NCI-H510A treated with DMSO at 0.1 percent for 48 hours (cell line): ENCODE results near the gene MKI67.
"Not testable (repeated sequence)": the region's sequence is repeated elsewhere in the genome, so short reads cannot be mapped to it uniquely, and the experiment has no call there.

Source experiments
- DNase-seq: peaks from one replicate; lab custom pipeline; 2025; lab: John Stamatoyannopoulos, UW

Gene MKI67

GRCh38 chr10:128103229-128103714 is 23.0 kb downstream of the MKI67 start:
- DNase-seq, result no peak

DNA sequence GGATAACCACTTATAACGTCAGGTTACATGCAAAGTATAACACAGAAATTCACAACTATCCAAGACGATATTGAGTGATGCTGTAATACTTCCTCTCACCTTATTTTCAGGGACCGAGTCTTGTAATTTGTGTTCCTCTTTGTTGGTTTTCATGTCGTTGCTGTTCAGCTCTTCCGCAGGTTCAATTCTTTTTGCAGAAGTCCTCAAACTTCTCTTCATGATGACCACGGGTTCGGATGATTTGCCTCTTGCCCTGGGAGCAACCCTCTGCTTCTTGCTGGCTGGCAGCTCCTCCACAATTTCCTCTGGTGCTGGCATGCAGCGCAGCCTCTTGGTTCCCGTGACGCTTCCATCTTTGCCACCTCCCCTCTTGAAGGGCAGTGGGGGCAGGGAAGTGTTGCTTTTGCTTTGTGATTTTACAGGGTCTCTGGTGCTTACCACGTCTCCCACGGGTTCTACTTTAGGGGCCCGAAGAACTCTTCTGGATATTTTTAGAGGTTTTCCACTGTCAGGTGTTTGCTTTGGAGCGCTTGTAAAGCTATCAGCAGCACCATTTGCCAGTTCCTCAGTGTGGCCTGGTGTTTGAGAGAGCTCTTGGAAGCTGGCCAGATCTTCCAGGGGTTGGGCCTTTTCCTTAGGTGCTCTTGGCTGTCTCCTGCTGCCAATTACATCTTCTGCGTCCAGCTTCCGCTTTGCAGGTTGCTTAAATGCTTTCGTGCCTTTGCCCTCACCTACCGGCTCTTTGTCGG is 23.6 kb downstream of the MKI67 start:
- no peak for DNase-seq

DNA sequence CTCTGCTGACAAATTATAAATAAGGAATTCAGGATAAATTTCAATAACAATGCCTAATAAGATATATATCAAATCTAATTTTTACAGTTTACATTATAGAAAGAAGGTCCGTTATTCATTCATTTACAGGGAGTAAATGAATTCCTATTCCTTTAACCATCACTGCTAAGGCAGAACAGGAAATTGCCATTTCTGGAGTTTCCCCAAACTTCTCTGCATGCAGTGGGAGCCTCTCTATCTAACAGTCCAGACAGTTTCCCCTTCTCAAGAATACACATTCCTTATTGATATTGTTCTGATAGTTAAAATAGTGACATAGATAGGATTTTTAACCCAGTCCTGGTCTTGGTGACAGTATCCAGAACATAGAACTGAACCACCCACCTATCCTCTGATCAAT is 24.3 kb downstream of the MKI67 start:
- DNase-seq, result no peak

DNA sequence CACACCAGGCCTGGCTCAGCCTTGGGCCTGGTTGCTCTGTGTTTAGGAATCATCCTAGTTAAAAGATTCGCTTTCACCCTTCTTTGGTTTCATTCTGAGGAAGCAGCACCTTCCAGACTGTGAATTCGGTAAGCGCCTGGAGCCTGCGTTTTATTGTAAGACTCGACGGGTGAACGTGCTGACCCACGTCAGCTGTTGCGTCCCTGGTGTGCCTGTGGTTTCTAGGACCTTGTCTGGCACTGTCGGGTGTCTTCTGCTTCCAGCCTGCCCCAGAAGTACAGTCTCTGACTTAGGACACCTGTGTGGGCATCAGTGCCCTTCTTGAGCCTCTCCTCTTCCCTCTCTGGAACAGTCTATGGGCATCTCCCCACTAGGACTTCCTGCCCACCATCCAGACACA is 26.3 kb downstream of the MKI67 start:
- DNase-seq, result no peak

DNA sequence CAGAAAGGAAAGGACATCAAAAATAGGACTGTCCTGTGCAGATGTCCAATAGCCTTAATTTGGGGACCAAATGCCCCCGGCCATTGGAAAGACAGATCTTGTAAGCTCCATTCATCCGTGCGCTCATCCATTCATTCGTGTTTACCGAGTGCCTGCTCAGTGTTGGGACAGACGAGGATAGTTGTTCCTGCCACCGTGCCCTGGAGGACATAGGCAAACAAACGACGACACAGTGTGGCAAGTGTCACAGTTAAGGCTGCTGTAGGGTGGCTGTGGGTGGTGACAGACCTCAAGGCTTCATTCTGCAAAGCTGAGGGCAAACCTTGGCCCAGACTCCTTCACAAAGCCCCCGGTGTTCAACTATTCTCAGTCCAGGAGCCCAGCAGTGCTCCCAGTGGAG is 27.6 kb downstream of the MKI67 start:
- DNase-seq, result peak; percentile 13

- DNase-seq, result no peak
Observed at GRCh38 chr10:128097783-128098182, 28.4 kb downstream of the MKI67 start.

GRCh38 chr10:128096486-128097199 is 29.6 kb downstream of the MKI67 start:
- no peak for DNase-seq

GRCh38 chr10:128095753-128096469 is 30.3 kb downstream of the MKI67 start:
- no peak for DNase-seq

GRCh38 chr10:128095027-128095752 is 31.0 kb downstream of the MKI67 start:
- no peak for DNase-seq

DNA sequence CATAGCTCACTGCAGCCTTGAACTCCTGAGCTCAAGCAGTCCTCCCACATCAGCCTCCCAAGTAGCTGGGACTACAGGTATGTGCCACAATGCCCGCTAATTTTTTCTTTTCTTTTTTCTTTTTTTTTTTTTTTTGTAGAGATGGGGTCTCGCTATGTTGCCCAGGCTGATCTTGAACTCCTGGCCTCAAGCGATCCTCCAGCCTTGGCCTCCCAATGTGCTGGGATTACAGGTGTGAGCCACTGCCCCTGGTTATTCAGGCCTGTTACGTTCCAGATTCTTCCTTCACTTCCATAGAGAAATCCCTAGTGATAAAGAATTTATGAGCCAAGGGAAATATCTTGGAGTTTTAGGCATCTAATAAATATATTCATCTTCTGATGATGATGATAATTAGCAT is 31.6 kb downstream of the MKI67 start:
- DNase-seq, result not testable (repeated sequence)

GRCh38 chr10:128092454-128092853 is 33.8 kb downstream of the MKI67 start:
- no peak for DNase-seq

DNA sequence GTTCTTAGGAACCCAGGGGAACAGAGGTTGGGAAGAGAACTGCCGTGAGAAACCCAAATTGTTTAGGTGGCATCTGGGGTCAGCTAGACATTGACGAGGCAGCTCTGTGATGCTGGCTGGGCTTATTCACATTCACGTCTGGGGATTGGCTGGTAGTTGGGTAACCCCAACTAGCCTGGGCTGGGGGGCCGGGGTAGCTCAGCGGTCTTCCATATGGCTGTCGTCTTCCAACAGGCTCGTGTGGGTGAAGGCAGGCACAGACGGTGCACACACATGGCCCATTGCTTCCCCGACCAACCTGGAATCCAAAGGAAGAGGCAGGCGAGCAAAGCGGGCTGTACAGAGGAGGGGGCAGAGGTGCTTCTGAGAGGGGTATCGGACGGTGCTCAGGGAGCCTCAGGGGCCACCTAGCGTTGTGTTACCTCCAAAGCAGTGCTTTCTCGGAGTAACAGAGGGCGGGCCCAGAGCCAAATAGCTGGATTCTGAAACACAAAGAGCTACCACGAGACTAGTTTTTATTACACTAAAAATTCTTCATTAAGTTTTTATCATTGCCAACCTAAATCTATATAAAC is 34.5 kb downstream of the MKI67 start:
- DNase-seq, result no peak

- DNase-seq, result no peak
Observed at GRCh38 chr10:128087884-128088709, 38.1 kb downstream of the MKI67 start.

- DNase-seq, result no peak
Observed at GRCh38 chr10:128087146-128087883, 38.9 kb downstream of the MKI67 start.

- DNase-seq, result no peak
Observed at GRCh38 chr10:128086003-128086863, 40.0 kb downstream of the MKI67 start.

DNA sequence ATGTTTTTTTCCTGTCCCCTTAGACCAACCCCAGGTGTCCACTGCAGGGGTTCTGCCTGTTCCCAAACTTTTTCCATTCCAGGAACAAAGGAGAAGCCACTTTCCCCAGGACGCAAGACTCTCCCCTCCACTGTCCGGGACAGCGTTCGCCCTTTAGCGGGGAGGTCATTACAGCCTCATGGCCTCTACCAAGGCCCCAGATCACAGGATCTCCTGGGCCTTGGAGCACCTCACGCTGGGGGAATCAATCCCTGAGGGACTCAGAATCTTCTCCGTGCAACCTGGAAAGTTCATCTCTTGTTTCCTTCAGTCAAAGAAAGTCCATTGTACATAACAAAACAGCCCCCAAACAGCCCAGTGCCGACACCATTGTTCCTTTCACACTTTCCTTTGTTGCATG is 41.2 kb downstream of the MKI67 start:
- no peak for DNase-seq

DNA sequence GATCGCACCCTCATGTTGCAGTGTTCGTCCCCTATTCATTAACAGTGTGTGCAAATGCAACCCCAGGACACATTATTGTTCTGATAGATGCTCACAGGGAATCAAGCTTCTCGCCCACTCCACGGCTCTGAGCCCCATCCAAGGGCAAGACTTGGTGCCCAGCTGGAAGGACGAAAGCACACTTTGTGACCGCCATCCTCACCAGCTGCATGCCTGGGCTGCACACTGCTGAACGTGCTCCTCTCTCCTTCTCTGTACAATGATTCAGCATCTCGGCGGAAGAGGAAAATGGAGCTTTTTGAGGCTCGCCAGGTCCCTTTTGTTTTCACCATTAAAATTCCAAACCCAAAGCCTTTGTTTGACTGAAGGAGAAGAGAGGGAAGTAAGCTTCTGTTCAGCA is 41.9 kb downstream of the MKI67 start:
- no peak for DNase-seq

GRCh38 chr10:128083191-128083895 is 42.9 kb downstream of the MKI67 start:
- no peak for DNase-seq

DNA sequence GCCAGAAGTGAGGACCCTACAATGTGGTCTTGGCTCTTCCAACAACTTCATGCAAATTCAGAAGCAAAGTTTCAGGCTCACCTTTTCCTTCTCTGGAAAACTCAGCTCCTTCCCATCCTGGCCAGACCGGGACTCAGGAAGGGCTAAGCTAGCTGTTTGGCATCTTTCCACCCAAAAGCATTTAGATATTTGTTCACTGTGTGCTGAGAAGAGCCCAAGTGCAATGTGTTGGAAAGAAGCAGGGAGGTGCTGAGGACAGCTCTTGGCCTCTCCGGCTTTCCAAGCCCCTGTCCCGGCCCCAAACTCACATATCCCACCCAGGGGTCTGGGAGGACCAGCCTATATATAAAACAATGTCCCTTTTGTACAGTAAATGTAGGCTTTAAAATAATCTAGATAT is 44.5 kb downstream of the MKI67 start:
- DNase-seq, result no peak
